HEK293 (cell line): ENCODE results near the gene ZNF608.

Experiments used
- CTCF ChIA-PET: fragments of 350-600 bp; formaldehyde crosslinking; extraction: SDS; loops from one replicate; lab custom pipeline; 2021; ENCODE audit warnings: antibody characterized with exemption; lab: Yijun Ruan, JAX
- POLR2A ChIA-PET: fragments of 300-600 bp; formaldehyde crosslinking; extraction: SDS; loops from one replicate; lab custom pipeline; 2020; ENCODE audit warnings: antibody characterized with exemption, inconsistent platforms; lab: Yijun Ruan, JAX
- H3K27ac ChIP-seq: fragments of 200-500 bp; sonication (Bioruptor generic); 2 replicates; pipeline ENCODE4 v1.5.1; 2014; ENCODE audit warnings: low read depth, low read length, control low read depth, inconsistent platforms; ENCODE audit errors: extremely low read depth
- H3K36me3 ChIP-seq, 2 experiments: fragments of 200-500 bp in 1 of 2; sonication (Bioruptor generic) in 1 of 2; 1 replicate in 1 of 2; 2 replicates in 1 of 2; pipeline ENCODE4 v1.5.1; 2014 to 2017; ENCODE audit warnings: inconsistent platforms in 2 of 2, low read length in 2 of 2; ENCODE audit not compliant: control insufficient read depth in 2 of 2, insufficient read depth in 1 of 2
- H3K4me1 ChIP-seq: fragments of 200-500 bp; sonication (Bioruptor generic); 2 replicates; pipeline ENCODE4 v1.5.1; 2014; ENCODE audit warnings: mild to moderate bottlenecking, low read length, inconsistent platforms; ENCODE audit not compliant: control insufficient read depth, insufficient read depth
- H3K4me3 ChIP-seq: 2 replicates; pipeline ENCODE4 v1.5.1; 2011; ENCODE audit warnings: low read depth, mild to moderate bottlenecking, control low read depth, low read length, moderate library complexity
- H3K9me3 ChIP-seq: fragments of 200-500 bp; sonication (Bioruptor generic); 2 replicates; pipeline ENCODE4 v1.5.1; 2014; ENCODE audit warnings: low read depth, low read length, inconsistent platforms; ENCODE audit not compliant: control insufficient read depth, insufficient read depth
- GFI1B ChIP-seq: fragments of 450-650 bp; formaldehyde crosslinking; IDR thresholded peaks from 2 replicates; pipeline ENCODE4 v1.5.1; 2016; ENCODE audit warnings: missing biosample characterization, missing genetic modification characterization
- GLIS1 ChIP-seq: fragments of 450-650 bp; formaldehyde crosslinking; IDR thresholded peaks from 2 replicates; pipeline ENCODE4 v1.5.1; 2016; ENCODE audit warnings: missing biosample characterization, missing genetic modification characterization
- IKZF3 ChIP-seq: fragments of 450-650 bp; IDR thresholded peaks from 2 replicates; pipeline ENCODE4 v1.5.0; 2018; ENCODE audit warnings: missing biosample characterization, mild to moderate bottlenecking, missing genetic modification characterization, moderate library complexity
- OSR2 ChIP-seq: fragments of 450-650 bp; formaldehyde crosslinking; IDR thresholded peaks from 2 replicates; pipeline ENCODE4 v1.5.1; 2016; ENCODE audit warnings: missing biosample characterization, missing genetic modification characterization
- REPIN1 ChIP-seq: fragments of 450-650 bp; formaldehyde crosslinking; IDR thresholded peaks from 2 replicates; pipeline ENCODE4 v1.5.1; 2017; ENCODE audit warnings: missing biosample characterization, missing genetic modification characterization, low read depth
- SCRT2 ChIP-seq: fragments of 450-650 bp; formaldehyde crosslinking; IDR thresholded peaks from 2 replicates; pipeline ENCODE4 v1.5.1; 2016; ENCODE audit warnings: missing biosample characterization, missing genetic modification characterization
- WT1 ChIP-seq: fragments of 450-650 bp; formaldehyde crosslinking; IDR thresholded peaks from 2 replicates; pipeline ENCODE4 v1.5.1; 2016; ENCODE audit warnings: missing biosample characterization, missing genetic modification characterization
- ZIC2 ChIP-seq: fragments of 450-650 bp; formaldehyde crosslinking; IDR thresholded peaks from 2 replicates; pipeline ENCODE4 v1.5.1; 2016; ENCODE audit warnings: missing biosample characterization, missing genetic modification characterization
- ZNF10 ChIP-seq: fragments of 450-650 bp; formaldehyde crosslinking; IDR thresholded peaks from 2 replicates; pipeline ENCODE4 v1.5.1; 2017; ENCODE audit warnings: missing biosample characterization, missing genetic modification characterization
- ZNF221 ChIP-seq: fragments of 450-650 bp; formaldehyde crosslinking; IDR thresholded peaks from 2 replicates; pipeline ENCODE4 v1.5.1; 2017; ENCODE audit warnings: missing biosample characterization, missing genetic modification characterization, borderline replicate concordance
- ZNF239 ChIP-seq: fragments of 450-650 bp; formaldehyde crosslinking; IDR thresholded peaks from 2 replicates; pipeline ENCODE4 v1.5.1; 2016; ENCODE audit warnings: missing biosample characterization, missing genetic modification characterization
- ZNF354C ChIP-seq: fragments of 450-650 bp; formaldehyde crosslinking; IDR thresholded peaks from 2 replicates; pipeline ENCODE4 v1.5.1; 2016; ENCODE audit warnings: missing biosample characterization, missing genetic modification characterization, low read depth, borderline replicate concordance
- ZNF404 ChIP-seq: fragments of 450-650 bp; formaldehyde crosslinking; IDR thresholded peaks from 2 replicates; pipeline ENCODE4 v1.5.1; 2017; ENCODE audit warnings: missing biosample characterization, missing genetic modification characterization
- ZNF501 ChIP-seq: fragments of 450-650 bp; formaldehyde crosslinking; IDR thresholded peaks from 2 replicates; pipeline ENCODE4 v1.5.1; 2016; ENCODE audit warnings: missing biosample characterization, missing genetic modification characterization
- ZNF529 ChIP-seq: fragments of 450-650 bp; formaldehyde crosslinking; IDR thresholded peaks from 2 replicates; pipeline ENCODE4 v1.5.1; 2017; ENCODE audit warnings: missing genetic modification characterization, missing biosample characterization; ENCODE audit not compliant: insufficient replicate concordance
- ZNF530 ChIP-seq: fragments of 450-650 bp; formaldehyde crosslinking; IDR thresholded peaks from 2 replicates; pipeline ENCODE4 v1.5.1; 2016; ENCODE audit warnings: low read depth, missing biosample characterization, missing genetic modification characterization
- ZNF548 ChIP-seq: fragments of 450-650 bp; formaldehyde crosslinking; IDR thresholded peaks from 2 replicates; pipeline ENCODE4 v1.5.1; 2016; ENCODE audit warnings: missing biosample characterization, missing genetic modification characterization
- ZNF560 ChIP-seq: fragments of 450-650 bp; formaldehyde crosslinking; IDR thresholded peaks from 2 replicates; pipeline ENCODE4 v1.5.1; 2017; ENCODE audit warnings: missing biosample characterization, missing genetic modification characterization, borderline replicate concordance
- ZNF629 ChIP-seq: fragments of 450-650 bp; formaldehyde crosslinking; IDR thresholded peaks from 2 replicates; pipeline ENCODE4 v1.5.1; 2017; ENCODE audit warnings: missing biosample characterization, missing genetic modification characterization
- ZNF658 ChIP-seq: fragments of 450-650 bp; formaldehyde crosslinking; IDR thresholded peaks from 2 replicates; pipeline ENCODE4; 2016; ENCODE audit warnings: missing biosample characterization, missing genetic modification characterization
- ZNF776 ChIP-seq: fragments of 450-650 bp; formaldehyde crosslinking; IDR thresholded peaks from 2 replicates; pipeline ENCODE4 v1.5.0; 2017; ENCODE audit warnings: missing biosample characterization, missing genetic modification characterization, borderline replicate concordance
- ZXDB ChIP-seq: fragments of 450-650 bp; formaldehyde crosslinking; IDR thresholded peaks from 2 replicates; pipeline ENCODE4 v1.5.1; 2016; ENCODE audit warnings: missing biosample characterization, missing genetic modification characterization
- TF ChIP-seq, protein P1 (sequence below): fragments of 450-650 bp; formaldehyde crosslinking; IDR thresholded peaks from 2 replicates; pipeline ENCODE4 v1.5.1; 2016; ENCODE audit warnings: missing biosample characterization, missing genetic modification characterization
- TF ChIP-seq, protein P2 (sequence below): fragments of 450-650 bp; formaldehyde crosslinking; IDR thresholded peaks from 2 replicates; pipeline ENCODE4 v1.5.1; 2016; ENCODE audit warnings: missing biosample characterization, missing genetic modification characterization
- TF ChIP-seq, protein P3 (sequence below): fragments of 450-650 bp; formaldehyde crosslinking; IDR thresholded peaks from 2 replicates; pipeline ENCODE4 v1.5.1; 2017; ENCODE audit warnings: missing biosample characterization, missing genetic modification characterization
- TF ChIP-seq, protein P4 (sequence below): fragments of 450-650 bp; formaldehyde crosslinking; IDR thresholded peaks from 2 replicates; pipeline ENCODE4 v1.5.1; 2017; ENCODE audit warnings: missing biosample characterization, missing genetic modification characterization
- TF ChIP-seq, protein P5 (sequence below): fragments of 450-650 bp; formaldehyde crosslinking; IDR thresholded peaks from 2 replicates; pipeline ENCODE4 v1.5.1; 2016; ENCODE audit warnings: missing biosample characterization, missing genetic modification characterization

ZNF608 gene

DNA sequence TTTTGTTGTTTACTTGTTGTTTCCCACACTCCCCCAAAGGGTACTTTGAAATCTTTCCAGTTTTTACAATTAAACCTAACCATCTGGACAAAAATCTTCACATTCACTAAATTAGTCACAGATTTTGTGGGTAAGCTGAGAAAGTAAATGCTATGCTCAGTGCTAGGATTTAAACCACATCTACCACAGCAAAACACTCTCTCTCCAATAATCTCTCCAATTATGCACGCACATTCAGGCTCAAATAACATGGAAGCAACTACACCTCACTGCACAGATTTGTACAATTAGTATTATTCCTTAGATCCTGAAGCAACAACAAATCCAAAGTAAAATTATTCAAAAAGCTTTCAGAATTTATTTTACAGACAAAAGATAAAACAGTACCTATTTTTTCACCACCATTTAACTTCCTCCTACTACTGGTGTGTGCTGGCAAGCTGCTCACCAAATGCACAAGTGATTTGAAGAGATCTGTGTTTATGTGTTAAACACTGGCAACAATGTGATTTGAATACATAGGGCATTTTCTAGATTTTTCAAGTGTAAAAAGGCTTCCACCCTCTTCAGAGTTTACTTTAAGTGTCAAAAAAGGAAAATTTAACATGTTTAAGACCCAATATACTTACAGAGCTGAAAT, 16.6 kb downstream of the ZNF608 start (continued):
- TF ChIP-seq GFI1B (tag by site-specific recombination): peak; percentile 100
- no peak for TF ChIP-seq REPIN1 (tag by site-specific recombination)
- TF ChIP-seq ZNF548: no peak
- no peak for TF ChIP-seq ZNF560 (tag by site-specific recombination)
- TF ChIP-seq, protein P1, sequence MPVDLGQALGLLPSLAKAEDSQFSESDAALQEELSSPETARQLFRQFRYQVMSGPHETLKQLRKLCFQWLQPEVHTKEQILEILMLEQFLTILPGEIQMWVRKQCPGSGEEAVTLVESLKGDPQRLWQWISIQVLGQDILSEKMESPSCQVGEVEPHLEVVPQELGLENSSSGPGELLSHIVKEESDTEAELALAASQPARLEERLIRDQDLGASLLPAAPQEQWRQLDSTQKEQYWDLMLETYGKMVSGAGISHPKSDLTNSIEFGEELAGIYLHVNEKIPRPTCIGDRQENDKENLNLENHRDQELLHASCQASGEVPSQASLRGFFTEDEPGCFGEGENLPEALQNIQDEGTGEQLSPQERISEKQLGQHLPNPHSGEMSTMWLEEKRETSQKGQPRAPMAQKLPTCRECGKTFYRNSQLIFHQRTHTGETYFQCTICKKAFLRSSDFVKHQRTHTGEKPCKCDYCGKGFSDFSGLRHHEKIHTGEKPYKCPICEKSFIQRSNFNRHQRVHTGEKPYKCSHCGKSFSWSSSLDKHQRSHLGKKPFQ (tag by site-specific recombination): no peak
- no peak for TF ChIP-seq ZNF404
- TF ChIP-seq, protein P2, sequence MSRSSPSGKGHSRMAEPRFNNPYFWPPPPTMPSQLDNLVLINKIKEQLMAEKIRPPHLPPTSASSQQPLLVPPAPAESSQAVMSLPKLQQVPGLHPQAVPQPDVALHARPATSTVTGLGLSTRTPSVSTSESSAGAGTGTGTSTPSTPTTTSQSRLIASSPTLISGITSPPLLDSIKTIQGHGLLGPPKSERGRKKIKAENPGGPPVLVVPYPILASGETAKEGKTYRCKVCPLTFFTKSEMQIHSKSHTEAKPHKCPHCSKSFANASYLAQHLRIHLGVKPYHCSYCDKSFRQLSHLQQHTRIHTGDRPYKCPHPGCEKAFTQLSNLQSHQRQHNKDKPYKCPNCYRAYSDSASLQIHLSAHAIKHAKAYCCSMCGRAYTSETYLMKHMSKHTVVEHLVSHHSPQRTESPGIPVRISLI (tag by site-specific recombination): no peak
- TF ChIP-seq ZNF776 (tag by site-specific recombination): no peak
- peak; percentile 55; the same call in 1 of the 2 replicates for TF ChIP-seq OSR2 (tag by site-specific recombination)
- 0 out of 2 replicates have a peak, but pooled peaks have one; percentile 43 for TF ChIP-seq ZXDB (tag by site-specific recombination)
- TF ChIP-seq GLIS1 (tag by site-specific recombination): no peak
- TF ChIP-seq ZNF10 (tag by site-specific recombination): no peak
- no peak for TF ChIP-seq ZNF629
- no peak for TF ChIP-seq ZNF501 (tag by site-specific recombination)
- TF ChIP-seq, protein P3, sequence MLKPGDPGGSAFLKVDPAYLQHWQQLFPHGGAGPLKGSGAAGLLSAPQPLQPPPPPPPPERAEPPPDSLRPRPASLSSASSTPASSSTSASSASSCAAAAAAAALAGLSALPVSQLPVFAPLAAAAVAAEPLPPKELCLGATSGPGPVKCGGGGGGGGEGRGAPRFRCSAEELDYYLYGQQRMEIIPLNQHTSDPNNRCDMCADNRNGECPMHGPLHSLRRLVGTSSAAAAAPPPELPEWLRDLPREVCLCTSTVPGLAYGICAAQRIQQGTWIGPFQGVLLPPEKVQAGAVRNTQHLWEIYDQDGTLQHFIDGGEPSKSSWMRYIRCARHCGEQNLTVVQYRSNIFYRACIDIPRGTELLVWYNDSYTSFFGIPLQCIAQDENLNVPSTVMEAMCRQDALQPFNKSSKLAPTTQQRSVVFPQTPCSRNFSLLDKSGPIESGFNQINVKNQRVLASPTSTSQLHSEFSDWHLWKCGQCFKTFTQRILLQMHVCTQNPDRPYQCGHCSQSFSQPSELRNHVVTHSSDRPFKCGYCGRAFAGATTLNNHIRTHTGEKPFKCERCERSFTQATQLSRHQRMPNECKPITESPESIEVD (tag by site-specific recombination): peak; percentile 97

DNA sequence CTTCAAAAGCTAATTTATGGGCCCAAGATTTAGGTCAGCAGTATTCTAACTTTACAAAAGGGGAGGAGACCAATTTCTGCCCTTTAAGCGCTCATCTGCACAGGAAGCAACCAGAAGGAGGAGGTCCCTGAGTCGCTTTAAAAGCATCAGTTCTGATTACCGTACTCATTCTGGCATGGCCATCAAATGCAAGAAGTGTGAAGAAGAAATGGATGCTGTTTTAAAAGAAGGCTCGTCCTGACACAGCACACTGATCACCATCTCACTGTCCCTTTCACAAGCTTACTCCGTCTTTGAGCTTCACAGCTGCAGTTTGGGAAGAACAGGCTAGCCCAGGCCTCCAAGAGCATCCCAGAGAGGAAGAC, 17.5 kb downstream of the ZNF608 start:
- ChIA-PET POLR2A (no interaction called here), CTCF (interaction anchor here (1.0 kb wide), 1 partner anchor 31 kb away, joined by 3 read pairs; no protein-coding TSS in a partner anchor)
- Histone ChIP-seq H3K4me1 (peaks cover 44% of the 10 kb centered on the region), H3K36me3 (no peaks in the 10 kb centered on the region), H3K9me3 (no peaks in the 10 kb centered on the region), H3K27ac (no peak overlapping the region; the same call in 1 of the 2 replicates), H3K4me3 (no peak overlapping the region)
- no peak for TF ChIP-seq ZIC2
- no peak for TF ChIP-seq ZNF354C
- no peak for TF ChIP-seq REPIN1 (tag by site-specific recombination)
- TF ChIP-seq ZNF530 (tag by site-specific recombination): no peak

DNA sequence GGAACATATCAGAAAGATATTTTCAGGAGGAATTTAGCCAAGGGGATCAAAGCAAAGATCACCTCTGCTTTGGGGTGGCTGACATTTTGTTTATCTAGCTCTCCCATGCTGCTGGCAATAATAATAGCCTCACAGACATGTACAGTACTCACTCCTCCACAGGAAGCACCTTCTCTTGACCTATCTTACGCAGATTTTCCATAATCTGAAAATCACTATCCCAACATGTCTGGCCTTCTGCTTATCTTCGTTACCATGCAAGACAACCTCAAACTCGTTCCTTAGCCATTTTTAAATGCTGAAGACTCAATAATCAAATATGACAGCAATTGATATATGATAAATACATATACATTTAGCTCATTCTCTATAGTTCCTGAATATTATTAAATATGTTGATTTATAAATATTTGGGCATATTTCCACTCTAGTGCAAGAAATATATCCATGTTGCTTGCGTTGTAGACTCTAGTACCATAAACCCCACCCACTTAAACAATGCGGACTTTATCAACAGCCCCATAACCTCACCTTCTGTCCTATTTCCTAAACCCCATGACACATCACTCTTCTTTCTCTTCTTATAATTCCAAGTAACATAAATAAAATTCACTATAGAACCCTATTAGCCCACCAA, 18.0 kb downstream of the ZNF608 start:
- H3K9me3 ChIP-seq: no peaks in the 10 kb centered on the region
- peaks cover 39% of the 10 kb centered on the region for H3K4me1 ChIP-seq
- H3K4me3 ChIP-seq: no peak overlapping the region
- ChIA-PET CTCF (interaction anchor here (0.6 to 1.0 kb wide), 2 partner anchors 30 to 166 kb away, joined by 3 read pairs; no protein-coding TSS in a partner anchor), POLR2A (interaction anchor here (0.8 kb wide), 1 partner anchor 19 kb away, joined by 3 read pairs; no protein-coding TSS in a partner anchor)
- H3K27ac ChIP-seq: no peak overlapping the region
- H3K36me3 ChIP-seq: no peaks in the 10 kb centered on the region
- TF ChIP-seq ZNF239 (tag by site-specific recombination) (no peak), ZNF658 (tag by site-specific recombination) (no peak), WT1 (tag by site-specific recombination) (no peak), ZNF221 (no peak), IKZF3 (tag by site-specific recombination) (no peak), ZNF529 (no peak), SCRT2 (tag by site-specific recombination) (no peak)
- TF ChIP-seq, protein P4, sequence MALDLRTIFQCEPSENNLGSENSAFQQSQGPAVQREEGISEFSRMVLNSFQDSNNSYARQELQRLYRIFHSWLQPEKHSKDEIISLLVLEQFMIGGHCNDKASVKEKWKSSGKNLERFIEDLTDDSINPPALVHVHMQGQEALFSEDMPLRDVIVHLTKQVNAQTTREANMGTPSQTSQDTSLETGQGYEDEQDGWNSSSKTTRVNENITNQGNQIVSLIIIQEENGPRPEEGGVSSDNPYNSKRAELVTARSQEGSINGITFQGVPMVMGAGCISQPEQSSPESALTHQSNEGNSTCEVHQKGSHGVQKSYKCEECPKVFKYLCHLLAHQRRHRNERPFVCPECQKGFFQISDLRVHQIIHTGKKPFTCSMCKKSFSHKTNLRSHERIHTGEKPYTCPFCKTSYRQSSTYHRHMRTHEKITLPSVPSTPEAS (tag by site-specific recombination): no peak
- TF ChIP-seq, protein P5, sequence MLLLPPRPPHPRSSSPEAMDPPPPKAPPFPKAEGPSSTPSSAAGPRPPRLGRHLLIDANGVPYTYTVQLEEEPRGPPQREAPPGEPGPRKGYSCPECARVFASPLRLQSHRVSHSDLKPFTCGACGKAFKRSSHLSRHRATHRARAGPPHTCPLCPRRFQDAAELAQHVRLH (tag by site-specific recombination): no peak
